Thyroid gland (tissue), 4 donors: Measurements from ENCODE around the gene KTN1.

ENCODE experiments used
- POLR2A ChIP-seq, 2 donors: fragments of 450-650 bp; IDR thresholded peaks; one replicate each; pipeline ENCODE4 v1.6.1; 2017; ENCODE audit warnings: antibody characterized with exemption in 2 of 2, mild to moderate bottlenecking in 2 of 2, moderate library complexity in 1 of 2
- TF ChIP-seq, protein P1 (sequence below), 6 experiments: fragments of 200-600 bp in 3 of 6; fragments of 450-650 bp in 3 of 6; sonication (generic) in 3 of 6; IDR thresholded peaks; one replicate each; pipeline ENCODE4 v1.5.1; 2016 to 2019; ENCODE audit warnings: antibody characterized with exemption in 6 of 6, mild to moderate bottlenecking in 2 of 6, inconsistent platforms in 1 of 6, moderate library complexity in 1 of 6

- TF ChIP-seq, protein P1, sequence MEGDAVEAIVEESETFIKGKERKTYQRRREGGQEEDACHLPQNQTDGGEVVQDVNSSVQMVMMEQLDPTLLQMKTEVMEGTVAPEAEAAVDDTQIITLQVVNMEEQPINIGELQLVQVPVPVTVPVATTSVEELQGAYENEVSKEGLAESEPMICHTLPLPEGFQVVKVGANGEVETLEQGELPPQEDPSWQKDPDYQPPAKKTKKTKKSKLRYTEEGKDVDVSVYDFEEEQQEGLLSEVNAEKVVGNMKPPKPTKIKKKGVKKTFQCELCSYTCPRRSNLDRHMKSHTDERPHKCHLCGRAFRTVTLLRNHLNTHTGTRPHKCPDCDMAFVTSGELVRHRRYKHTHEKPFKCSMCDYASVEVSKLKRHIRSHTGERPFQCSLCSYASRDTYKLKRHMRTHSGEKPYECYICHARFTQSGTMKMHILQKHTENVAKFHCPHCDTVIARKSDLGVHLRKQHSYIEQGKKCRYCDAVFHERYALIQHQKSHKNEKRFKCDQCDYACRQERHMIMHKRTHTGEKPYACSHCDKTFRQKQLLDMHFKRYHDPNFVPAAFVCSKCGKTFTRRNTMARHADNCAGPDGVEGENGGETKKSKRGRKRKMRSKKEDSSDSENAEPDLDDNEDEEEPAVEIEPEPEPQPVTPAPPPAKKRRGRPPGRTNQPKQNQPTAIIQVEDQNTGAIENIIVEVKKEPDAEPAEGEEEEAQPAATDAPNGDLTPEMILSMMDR (IDR thresholded peaks at IDR 0.05): no peak
- TF ChIP-seq POLR2A (IDR thresholded peaks at IDR 0.05): no peak
These were observed 5.8 kb downstream of the KTN1 start for GRCh38 chr14:55585854-55586253.
